HG03442 (cell line): ENCODE data around the gene LY86.

Source experiments
- ATAC-seq: cut with Tn5 transposase; IDR thresholded peaks from one replicate; pipeline ENCODE4 v1.9.1; 2021; ENCODE audit warnings: mild to moderate bottlenecking, moderate library complexity; ENCODE audit not compliant: unreplicated experiment

The LY86 gene

DNA sequence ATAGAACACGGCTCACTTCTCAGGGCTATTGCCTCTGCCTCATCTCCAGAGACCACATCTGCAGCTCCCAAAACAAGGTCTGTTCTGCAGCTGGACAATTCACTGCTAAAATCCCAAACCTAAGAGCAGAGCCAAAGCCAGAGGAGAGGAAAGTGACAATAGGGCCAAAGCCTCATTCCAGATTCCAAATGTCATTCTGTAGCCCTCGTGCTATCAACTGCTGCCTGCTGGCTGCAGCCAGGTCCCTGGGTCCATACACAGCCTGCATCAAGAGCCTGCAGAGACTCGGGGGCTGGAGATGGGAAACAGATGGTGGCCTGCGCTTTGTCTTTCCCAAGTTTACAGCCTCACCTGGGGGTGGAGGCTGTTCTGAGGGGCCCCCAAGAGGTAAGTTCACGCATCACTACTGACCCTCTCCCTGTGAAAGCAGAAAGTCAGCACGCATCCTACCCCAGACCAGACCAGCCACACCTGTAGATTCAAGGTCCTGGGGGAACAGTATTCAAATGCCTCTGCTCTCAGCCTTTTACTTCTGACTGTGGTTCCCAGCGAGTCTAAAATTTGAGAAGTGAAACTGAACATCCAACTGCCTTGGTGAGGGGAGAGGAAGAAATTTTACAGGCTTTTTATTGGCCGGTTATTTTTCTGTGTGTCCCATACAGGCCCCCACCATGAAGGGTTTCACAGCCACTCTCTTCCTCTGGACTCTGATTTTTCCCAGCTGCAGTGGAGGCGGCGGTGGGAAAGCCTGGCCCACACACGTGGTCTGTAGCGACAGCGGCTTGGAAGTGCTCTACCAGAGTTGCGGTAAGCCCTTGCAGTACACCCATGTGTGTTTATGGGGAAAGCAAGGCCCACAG, at the start of gene LY86:
Gene LY86 (plus strand): TSS at position 657 of the 860 bp plus-strand sequence. CDS start 15 bp downstream, at position 672.
- peak; percentile 49 for ATAC-seq

- ATAC-seq, result no peak
These were observed 49.5 kb upstream of the LY86 start for GRCh38 chr6:6539036-6539435.

GRCh38 chr6:6542357-6542756, 46.2 kb upstream of the LY86 start:
- no peak for ATAC-seq

GRCh38 chr6:6543181-6543879, 45.2 kb upstream of the LY86 start:
- ATAC-seq, result no peak

GRCh38 chr6:6545616-6546317, 42.8 kb upstream of the LY86 start:
- peak; percentile 2 for ATAC-seq

DNA sequence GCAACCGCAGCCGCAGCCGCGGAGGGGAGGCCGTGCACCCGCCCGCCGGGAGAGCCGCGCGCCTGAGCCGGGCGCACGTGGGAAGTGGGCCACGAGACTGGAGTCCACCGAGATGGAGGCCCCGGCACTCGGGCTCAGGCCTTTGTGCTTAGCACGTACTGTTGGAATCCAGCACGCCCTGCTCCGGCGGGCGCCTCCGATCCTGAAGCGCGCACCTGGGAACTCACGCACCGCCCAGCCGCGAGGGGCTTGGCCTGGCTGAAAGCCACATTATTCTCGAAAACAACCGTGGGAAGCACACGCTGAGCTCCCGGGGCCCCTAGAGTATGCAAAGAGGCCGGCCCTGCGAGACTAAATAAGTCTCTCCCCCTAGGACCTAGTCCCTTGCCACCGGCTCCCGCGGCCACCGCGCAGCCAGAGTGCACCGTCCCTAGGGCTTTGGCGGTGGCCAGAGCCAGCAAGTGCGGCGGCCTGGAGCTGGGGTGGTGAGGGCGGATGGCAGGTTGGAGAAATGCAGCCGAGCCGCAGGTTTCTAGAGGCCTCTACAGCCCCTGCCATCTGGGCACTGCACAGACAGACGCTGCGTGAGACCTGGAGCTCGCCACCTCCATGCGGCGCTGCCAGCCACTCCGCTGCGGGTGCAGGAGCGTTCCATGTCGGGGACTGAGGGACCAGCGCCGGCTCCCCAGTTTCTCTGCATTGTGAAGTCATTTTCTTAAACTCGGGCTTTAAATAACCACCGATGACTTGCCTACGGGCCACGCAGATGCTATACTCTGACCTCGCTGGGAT, 42.0 kb upstream of the LY86 start:
- ATAC-seq, result peak; percentile 30

- peak; percentile 80 for ATAC-seq
These were observed 41.2 kb upstream of the LY86 start for GRCh38 chr6:6547110-6547879.

- ATAC-seq, result no peak
These were observed 32.3 kb upstream of the LY86 start for GRCh38 chr6:6556161-6556737.

DNA sequence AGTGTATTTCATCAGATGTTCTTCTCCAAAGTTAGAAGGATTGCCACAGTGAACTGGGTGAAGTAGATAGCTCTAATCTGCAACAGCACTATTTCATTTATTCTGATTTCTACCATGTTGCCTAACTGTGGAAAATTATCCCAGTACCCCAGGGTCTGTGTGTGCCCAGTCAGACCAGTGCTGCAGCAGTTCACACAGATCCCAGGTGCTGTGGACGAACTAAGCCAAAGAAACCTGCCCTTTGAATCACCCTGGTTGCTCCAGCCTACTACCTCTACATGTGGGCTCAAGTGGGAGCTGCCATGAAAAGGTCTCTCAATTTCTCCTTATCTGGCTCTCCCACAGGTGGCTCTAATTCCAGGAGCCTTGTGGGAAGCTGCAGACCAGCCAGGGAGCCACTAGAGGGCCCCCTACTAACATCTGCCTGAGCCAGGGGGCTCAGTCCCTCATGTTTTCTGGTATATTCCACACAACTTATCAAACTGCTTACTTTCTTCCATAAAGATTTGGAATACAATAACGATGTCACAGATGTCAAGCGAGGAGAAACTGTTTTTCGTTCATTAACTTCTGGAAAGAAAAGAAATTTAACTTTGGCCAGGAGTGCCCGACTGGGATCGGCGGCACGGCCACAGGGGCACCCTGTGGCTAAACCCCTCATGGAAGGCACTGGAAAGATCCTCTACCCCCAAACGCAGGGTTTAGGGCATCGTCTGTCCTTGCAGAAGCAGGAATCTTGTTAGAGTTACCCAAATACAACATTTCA, 31.6 kb upstream of the LY86 start:
- ATAC-seq, result no peak

DNA sequence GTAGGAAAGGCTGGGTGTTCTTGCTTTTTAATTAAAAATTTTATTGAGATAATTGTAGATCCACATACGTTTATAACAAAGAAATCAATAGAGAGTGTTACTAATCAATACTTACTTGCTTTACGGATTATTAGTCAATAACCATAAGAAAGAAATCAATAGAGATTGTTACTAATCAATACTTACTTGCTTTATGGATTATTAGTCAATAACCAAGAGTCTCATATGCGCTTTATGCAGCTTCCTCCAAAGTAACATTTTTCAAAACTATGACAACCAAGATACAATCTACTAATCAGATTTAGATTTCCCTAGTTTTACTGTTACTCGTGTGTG, 31.0 kb upstream of the LY86 start:
- ATAC-seq, result no peak

GRCh38 chr6:6557886-6558285, 30.6 kb upstream of the LY86 start:
- ATAC-seq, result no peak

- ATAC-seq, result no peak
These were observed 28.4 kb upstream of the LY86 start for GRCh38 chr6:6559994-6560570.

DNA sequence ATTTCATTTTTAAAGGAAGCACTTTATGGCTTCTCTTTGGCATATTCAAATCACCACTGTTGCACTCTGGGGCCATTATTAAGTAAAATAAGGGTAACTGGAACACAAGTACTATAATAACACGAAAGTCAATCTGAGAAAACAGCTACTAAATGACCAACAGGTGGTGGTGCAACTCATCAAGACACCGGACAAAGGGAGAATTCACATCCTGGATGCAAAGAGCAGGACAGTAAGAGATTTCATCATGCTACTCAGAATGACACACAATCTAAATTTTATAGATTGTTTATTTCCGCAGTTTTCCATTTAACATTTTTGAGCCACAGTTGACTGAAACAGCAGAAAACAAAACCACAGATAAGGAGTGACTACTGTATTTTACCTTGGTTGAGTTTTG, 27.6 kb upstream of the LY86 start:
- no peak for ATAC-seq

- no peak for ATAC-seq
These were observed 24.4 kb upstream of the LY86 start for GRCh38 chr6:6564154-6564553.

GRCh38 chr6:6565069-6565468, 23.5 kb upstream of the LY86 start:
- no peak for ATAC-seq

- no peak for ATAC-seq
These were observed 23.0 kb upstream of the LY86 start for GRCh38 chr6:6565488-6565887.

DNA sequence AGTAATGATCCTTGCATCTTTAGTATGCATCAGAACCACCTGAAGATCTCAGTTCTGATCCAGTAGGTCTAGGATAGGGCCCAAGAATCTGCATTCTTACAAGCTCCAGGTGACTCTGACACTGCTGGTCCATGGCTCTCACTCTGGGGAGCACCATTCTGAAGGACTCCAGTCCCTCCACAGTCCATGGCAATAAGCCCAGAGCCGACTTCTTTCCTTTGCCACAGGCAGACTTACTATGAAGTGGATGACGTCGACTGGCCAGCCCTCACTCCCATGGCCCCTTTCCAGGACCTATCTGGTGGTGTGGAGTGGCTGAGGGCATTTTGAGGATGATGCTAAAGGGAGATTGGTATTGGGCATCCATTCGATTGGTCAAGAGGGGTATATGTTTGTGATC, 21.8 kb upstream of the LY86 start:
- ATAC-seq, result no peak

GRCh38 chr6:6569096-6569810, 19.3 kb upstream of the LY86 start:
- no peak for ATAC-seq
